Subcutaneous adipose tissue (tissue), 4 donors: ENCODE measurements around the gene CPHXL. TPM values are rescaled to one million over a fixed set of nuclear protein-coding genes. Genes with fewer than 3 reads are reported as not detected.

Source experiments
- total RNA-seq, 4 donors: library from RNA; depleted of rRNA; stranded (reverse); fragments of >200 nt; gene quantifications; one replicate each; pipeline ENCODE4 v1.1.0, GENCODE V29; 2016
- TF ChIP-seq, protein P1 (sequence below): fragments of 450-650 bp; IDR thresholded peaks from one replicate; pipeline ENCODE4 v1.5.1; 2016; ENCODE audit warnings: low read depth, mild to moderate bottlenecking, control low read depth, antibody characterized with exemption, moderate library complexity

CPHXL gene
- total RNA-seq, 4 donors from 2014 or later: not detected

DNA sequence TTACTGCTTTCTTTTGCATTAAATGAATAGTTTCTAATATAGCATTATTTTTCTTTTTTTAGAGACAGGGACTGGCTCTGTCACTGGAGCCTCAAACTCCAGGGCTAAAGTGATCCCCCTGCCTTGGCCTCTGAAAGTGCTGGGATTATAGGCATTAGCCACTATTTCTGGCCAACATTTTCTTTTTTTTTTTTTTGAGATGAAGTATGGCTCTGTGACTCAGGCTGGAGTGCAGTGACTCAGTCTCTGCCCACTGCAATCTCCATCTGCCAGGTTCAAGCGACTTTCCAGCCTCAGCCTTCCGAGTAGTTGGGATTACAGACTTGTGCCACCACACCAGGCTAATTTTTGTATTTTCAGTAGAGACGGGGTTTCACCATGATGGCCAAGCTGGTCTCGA is 23.0 kb downstream of the CPHXL start:
- TF ChIP-seq, protein P1, sequence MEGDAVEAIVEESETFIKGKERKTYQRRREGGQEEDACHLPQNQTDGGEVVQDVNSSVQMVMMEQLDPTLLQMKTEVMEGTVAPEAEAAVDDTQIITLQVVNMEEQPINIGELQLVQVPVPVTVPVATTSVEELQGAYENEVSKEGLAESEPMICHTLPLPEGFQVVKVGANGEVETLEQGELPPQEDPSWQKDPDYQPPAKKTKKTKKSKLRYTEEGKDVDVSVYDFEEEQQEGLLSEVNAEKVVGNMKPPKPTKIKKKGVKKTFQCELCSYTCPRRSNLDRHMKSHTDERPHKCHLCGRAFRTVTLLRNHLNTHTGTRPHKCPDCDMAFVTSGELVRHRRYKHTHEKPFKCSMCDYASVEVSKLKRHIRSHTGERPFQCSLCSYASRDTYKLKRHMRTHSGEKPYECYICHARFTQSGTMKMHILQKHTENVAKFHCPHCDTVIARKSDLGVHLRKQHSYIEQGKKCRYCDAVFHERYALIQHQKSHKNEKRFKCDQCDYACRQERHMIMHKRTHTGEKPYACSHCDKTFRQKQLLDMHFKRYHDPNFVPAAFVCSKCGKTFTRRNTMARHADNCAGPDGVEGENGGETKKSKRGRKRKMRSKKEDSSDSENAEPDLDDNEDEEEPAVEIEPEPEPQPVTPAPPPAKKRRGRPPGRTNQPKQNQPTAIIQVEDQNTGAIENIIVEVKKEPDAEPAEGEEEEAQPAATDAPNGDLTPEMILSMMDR: no peak

DNA sequence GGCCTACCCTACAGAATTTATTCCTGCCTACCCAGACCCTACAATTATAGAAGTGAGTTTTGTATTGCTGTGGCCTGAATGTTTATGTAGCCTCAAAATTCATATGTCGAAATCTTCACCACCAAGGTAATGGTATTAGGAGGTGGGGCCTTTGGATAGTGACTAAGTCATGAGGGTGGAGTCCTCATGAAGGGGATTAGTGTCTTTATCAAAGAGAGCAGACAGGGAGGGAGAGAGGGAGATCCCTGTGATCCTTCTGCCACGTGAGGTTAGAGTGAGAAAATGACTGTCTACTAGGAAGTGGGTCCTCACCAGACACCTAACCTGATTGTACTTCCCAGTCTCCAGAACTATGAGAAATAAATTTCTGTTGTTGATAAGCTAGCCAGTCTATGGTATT is 24.0 kb downstream of the CPHXL start:
- TF ChIP-seq, protein P1: no peak

DNA sequence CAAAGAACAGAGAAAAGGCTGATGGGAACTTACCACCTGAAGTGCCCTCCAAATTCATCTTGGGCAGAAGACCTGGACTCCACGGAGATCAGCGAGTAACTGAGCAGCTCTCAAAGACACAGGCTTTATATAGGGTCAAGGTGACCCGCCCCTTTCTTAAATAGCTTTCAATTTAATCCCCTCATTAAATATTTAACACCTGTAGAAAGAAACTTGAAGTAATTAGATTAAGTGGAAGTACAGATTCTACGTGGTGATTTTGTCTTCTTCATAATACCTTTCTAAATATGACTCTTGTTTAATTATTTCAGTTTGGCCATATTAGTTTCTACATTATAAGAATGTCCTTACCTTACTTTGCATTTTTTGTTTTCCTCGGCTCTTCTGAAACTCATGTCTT is 24.9 kb downstream of the CPHXL start, which contains the start of gene DUXB:
Gene DUXB (minus strand): TSS at position 101 of the 400 bp plus-strand sequence. CDS start 43 bp downstream, at position 58.
- TF ChIP-seq, protein P1: no peak

DNA sequence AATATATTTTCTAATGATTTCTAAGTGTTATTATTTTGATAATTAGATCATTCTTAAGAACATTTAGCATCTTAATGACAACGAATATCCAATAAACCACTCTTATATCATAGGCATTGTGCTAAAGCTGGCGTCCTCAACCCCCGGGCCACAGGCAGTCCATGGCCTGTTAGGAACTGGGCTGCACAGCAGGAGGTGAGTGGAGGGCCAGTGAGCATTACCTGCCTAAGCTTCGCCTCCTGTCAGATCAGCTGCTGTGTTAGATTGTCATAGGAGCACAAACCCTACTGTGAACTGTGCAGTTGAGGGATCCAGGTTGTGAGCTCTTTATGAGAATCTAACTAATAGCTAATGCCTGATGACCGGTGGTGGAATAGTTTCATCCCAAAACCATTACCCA is 28.7 kb downstream of the CPHXL start:
- TF ChIP-seq, protein P1: no peak

DNA sequence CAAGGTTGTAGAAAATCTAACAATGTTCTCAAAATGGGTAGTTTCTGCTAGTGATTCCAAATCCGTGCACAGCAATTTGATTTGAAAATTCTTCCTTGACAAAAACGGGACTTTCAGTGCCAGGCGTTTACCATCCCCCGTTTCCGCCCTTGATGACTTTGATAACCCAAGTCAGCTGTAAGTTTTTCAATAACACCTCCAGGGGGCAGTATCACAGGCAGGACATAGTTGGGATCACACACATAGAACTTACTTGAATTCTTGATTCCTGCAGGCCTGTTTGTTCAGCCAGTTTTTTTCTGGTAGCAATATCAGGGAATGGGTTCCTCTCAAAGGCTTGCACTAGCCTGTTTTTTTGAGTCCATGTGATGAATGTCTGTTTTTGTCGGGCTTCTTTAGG is 30.6 kb downstream of the CPHXL start:
- TF ChIP-seq, protein P1: no peak

DNA sequence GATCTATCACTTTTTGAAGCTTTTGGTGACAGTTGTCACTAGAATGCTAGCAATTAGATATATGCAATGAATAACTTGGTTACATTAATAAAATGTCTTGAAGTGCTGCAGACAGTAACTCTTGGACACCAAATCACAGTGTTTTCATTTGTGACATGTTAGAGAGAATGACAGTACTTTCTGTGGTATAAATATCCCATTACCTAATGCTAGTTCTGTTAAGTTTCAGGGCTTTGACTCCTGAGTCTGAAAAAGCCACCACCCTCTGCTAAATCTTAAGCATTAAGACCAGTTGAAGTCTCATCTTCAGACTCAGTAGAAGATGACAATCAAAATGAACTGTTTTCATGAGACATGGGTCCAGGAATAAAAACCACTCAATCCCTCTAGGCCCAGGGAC is 38.9 kb downstream of the CPHXL start:
- TF ChIP-seq, protein P1: no peak

DNA sequence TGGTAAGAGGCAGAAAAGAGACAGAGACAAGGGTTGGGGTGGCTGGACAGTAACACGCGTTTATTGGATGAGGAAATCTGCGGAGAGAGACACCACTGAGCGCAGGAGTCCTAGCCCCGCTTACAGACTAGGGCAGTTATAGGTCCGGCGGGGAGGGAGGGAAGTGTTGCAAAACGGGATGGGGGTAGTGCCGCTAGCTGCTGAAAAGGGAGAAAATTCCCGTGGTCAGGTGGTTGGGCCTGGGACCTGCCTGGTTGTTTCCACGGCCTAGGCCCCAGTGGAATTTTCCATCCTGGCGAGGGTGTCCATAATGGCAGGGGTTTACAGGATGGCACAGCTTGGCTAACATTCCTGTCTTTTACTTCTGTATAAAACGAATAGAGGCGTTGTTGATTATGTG is 44.0 kb downstream of the CPHXL start:
- TF ChIP-seq, protein P1: no peak
